Right lobe of liver (tissue), 4 donors: ENCODE results near the gene TEX38.

Source experiments
- CTCF ChIP-seq, 4 donors: fragments of 200-600 bp in 3 of 4; fragments of 450-650 bp in 1 of 4; IDR thresholded peaks; one replicate each; pipeline versions ENCODE4 v1.5.1 to v1.8.0; 2016 to 2022; ENCODE audit warnings: antibody characterized with exemption in 4 of 4, mild to moderate bottlenecking in 2 of 4
- POLR2A ChIP-seq: fragments of 450-650 bp; IDR thresholded peaks from one replicate; pipeline ENCODE4 v1.6.1; 2017; ENCODE audit warnings: antibody characterized with exemption, mild to moderate bottlenecking
- donor health status: DM: no; HTN: no; CAD: no.
- donor health status: DM: no; HTN: no; CAD: no.
- donor health status: DM: no; HTN: yes; CAD: no.

GRCh38 chr1:46638921-46639320 is 32.7 kb upstream of the TEX38 start:
- TF ChIP-seq CTCF (IDR thresholded peaks at IDR 0.05) (no peak), POLR2A (no peak)
